ENCODE data around the gene PET100. TPM values are rescaled to one million over a fixed set of nuclear protein-coding genes. Genes with fewer than 3 reads are reported as not detected.

PET100 gene
- total and polyA plus RNA-seq, 10 of the 15 experiments (the other 5 are each of a cell fraction or from before 2014, with no cell fraction given): 47.0 to 462 (median 126) TPM

GRCh38 chr19:7603919-7604318, 25.7 kb upstream of the PET100 start (continued):
- no peak for TF ChIP-seq ZNF592 (IDR thresholded peaks at IDR 0.05)
- TF ChIP-seq ZNF24 (IDR thresholded peaks at IDR 0.05): no peak
- TF ChIP-seq SRF (IDR thresholded peaks at IDR 0.05; ENCODE audit: low read depth in 2 of 2, low read length in 2 of 2): no peak
- no peak for TF ChIP-seq MTA2 (IDR thresholded peaks at IDR 0.05; ENCODE audit: low read depth)
- no peak for TF ChIP-seq BMI1 (IDR thresholded peaks at IDR 0.05; ENCODE audit: borderline replicate concordance)
- no peak for TF ChIP-seq ZNF274 (IDR thresholded peaks at IDR 0.05; ENCODE audit: insufficient read depth, insufficient read length)
- no peak for TF ChIP-seq ETV6 (conservative IDR thresholded peaks at IDR 0.05 in 1 of 2, IDR thresholded peaks at IDR 0.05 in 1 of 2; ENCODE audit: borderline replicate concordance in 1 of 2, low read depth in 1 of 2)
- TF ChIP-seq YBX1 (IDR thresholded peaks at IDR 0.05): no peak
- no peak for TF ChIP-seq E4F1 (IDR thresholded peaks at IDR 0.05; ENCODE audit: borderline replicate concordance, partially characterized antibody)
- TF ChIP-seq SIN3A (IDR thresholded peaks at IDR 0.05; ENCODE audit: low read depth, low read length): no peak

All from GM12878 (cell line).